ENCODE data around the gene CEACAM3.

Gene CEACAM3

DNA sequence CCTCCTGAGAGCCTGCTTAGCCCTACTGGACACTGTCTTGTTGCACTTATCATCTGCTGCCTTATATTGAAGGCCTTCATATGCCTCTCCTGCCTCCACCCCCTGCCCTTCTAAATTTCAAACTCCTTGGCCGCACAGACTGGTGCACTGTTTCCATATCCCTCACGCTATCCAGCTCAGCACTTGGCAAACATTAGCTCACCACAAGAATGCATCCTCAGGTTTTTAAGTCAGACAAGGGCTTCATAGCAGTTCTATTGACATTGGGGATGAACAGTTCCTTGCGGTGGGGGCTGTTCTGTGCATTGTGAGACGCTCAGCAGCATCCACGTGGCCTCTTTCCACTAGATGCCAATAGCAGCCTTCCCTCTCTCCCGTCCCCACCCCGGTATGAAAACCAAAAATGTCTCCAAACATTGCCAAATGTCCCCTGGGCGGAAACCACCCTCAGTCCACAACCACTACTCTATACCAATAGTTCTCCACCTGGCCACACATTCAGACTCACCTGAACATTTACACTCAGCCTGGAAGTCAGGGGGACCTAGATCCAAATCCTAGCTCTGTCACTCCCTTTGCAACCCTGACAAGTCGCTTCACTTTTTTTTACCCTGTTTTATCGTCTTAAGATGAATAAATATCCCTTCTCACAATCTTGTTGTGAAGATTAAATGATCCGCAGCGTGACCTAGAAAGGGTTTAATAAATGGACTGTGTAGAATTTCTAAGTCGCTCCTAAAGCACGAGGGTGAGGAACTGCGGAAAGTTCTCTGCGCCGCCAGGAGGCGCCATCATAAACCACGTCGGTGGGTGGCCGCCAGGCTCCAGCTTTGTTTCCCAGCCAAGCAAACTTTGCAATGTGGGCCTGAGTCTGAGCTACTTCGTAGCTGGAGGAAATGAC lies 3.6 kb upstream of the CEACAM3 start:
- peak; percentile 17 for DNase-seq (ENCODE audit: low read depth)

DNA sequence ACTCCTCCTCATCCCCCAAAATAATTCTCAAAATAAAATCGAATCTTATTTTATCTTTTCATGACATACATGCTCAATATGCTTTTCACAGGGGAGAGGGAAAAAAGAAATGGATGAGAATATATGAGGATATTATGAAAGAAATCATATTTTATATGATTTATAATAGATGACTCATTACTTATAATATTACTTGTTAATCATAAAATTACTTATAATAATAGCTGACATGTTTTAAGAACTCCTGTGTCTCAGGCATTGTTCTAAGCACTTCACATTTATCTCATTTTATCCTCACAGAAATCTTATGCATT lies 3.0 kb upstream of the CEACAM3 start:
- DNase-seq (ENCODE audit: low read depth) = no peak

DNA sequence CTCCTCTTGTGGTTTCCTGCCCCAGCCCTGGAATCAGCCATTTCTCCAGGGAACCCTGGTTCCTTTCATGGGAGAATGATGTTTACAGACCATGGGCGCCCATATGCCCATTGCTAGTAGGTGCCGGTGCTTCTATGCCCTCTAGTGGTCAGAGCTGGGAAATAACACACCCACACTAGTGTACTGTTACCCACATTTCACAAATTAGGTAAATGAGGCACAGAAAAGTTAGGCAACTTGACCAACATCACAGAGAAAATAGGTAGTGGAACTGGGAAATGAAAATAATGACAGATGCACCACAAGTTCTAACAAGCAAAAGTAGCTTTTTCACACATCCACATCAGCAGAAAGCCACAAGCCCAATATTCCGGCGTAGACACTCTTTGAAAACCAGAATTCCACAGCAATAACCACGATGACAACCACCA lies 1.3 kb upstream of the CEACAM3 start:
- peak; percentile 22 for DNase-seq (ENCODE audit: low read depth)

DNA sequence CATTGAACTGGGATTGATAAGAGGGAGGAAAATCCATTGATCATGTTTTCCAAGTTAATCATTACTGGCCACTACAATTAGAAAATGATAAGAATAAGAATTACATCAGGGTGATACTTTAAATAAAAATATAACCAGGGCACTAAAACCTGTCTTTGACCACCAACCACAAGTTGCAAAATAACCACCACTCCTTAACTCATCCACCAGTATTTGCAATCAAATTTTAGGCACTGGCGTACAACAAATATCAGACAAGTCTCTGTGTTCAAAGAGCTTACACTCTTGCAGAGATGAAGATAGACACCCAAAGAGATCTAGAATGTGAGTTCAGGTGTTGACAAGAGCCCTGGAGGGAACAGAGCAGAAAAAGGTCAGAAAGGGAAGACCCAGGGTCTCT lies 514 bp downstream of the CEACAM3 start:
- DNase-seq (ENCODE audit: low read depth) = no peak

DNA sequence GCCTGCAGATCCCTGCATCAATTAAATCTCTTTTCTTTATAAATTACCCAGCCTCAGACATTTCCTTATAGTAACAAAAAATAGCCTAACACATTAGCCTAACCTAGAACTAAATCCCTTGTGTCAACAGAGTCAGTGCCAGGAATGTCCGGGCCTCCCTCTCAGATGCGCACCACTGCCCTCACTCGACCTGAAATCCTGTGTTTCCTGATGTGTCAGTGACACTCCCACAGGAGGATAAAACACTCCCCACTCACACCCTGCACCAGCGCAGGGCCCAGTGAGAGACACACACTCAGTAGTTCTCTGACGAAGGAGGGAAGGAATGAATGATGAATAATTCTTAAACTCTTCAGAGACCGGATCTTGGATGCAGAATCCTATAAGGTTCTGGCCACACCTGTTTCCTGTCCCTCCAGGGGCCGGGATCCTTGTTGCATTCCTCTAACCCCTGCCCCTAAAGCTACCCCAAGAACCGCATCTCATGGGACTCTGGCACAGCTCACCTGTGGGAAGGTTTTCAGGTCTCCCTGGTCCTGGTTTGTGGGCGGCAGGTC lies 3.1 kb downstream of the CEACAM3 start:
- no peak for DNase-seq (ENCODE audit: low read depth)

DNA sequence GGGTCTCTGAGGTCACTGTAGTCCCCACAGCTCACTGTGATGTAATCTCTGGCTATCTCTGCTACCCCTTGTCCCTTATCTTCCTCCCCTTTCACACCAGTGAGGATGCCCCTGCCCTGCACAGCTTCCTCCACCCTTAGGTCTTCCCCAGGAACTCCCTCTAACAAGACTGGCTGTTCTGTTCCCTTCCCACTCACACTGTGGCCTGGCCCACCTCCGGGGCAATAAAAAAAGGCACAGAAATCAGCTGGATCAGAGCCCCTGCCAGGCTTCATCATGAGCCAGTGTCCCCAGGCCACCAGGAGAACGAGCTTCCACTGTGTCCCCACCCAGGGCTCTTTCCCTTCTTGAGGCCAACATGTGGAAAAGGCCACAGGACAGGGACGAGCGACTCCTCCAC lies 4.6 kb downstream of the CEACAM3 start:
- no peak for DNase-seq (ENCODE audit: low read depth)

DNA sequence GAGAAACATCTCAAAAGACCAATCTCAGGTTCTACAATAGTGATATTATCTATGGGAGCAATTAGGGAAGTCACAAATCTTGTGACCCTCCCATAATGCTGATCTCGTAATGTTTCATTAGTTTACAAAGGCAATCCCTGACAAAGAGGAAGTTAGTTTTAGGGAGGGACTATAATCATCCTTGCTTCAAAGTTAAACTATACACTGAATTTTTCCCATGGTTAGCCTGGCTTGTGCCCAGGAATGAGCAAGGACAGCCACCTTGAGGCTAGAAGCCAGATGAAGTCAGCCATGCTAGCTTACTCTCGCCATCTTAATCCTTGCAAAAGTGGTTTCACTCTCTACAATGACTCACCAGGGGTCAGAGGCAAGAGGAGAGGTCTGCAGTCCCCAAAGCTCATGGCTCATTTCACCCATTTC lies 5.4 kb downstream of the CEACAM3 start:
- DNase-seq (ENCODE audit: low read depth) = no peak

DNA sequence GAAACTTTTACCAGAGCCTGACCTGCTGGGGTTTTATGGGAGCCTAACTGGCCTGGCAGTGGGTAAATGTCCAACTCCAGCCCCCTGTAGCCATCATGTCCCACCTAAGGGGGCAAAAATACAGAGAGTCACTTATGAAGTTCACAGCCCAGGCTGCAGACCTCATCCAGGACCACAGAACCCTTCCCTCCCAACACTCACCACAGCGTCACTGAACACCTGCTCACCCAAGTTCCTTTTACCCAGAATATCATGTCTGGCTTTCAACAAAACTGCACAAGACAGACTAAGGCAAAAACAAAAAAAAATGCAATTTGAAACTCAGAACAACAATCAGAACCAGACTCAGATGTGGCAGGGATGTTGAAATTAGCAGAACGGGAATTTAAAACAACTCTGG lies 6.4 kb downstream of the CEACAM3 start:
- no peak for DNase-seq (ENCODE audit: low read depth)

DNA sequence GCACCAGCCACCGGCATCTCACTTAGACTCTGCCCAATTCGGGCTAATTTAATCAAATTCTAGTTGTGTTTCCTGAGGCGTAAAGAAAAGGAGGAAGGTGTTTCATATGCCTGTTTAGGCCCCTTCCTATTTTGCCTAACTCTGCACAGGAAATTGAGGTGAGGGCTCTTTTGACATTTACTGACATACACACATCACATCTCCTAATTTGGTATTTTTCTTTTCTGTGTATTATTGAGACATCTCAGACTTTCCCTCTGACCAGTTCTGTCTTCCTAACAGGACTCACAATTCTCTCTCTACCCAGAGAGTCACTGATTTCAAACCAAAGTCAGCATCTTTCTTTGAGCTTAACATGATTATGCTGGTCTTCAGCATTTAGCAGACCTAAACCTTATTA lies 7.9 kb downstream of the CEACAM3 start:
- DNase-seq (ENCODE audit: low read depth) = no peak

DNA sequence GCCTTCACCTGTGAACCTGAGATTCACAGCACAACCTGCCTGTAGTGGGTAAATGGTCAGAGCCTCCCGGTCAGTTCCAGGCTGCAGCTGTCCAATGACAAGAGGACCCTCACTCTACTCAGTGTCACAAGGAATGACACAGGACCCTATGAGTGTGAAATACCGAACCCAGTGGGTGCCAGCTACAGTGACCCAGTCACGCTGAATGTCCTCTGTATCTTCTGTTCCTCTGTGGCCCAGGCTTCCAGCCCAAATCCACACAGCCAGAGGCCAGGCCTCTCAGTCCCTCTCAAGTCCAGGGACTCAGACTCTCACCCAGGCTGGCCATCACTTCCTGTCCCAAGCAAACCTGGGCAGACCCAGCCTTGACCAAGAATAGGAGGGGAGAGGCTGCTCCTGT lies 10.8 kb downstream of the CEACAM3 start:
- DNase-seq (ENCODE audit: low read depth) = no peak

DNA sequence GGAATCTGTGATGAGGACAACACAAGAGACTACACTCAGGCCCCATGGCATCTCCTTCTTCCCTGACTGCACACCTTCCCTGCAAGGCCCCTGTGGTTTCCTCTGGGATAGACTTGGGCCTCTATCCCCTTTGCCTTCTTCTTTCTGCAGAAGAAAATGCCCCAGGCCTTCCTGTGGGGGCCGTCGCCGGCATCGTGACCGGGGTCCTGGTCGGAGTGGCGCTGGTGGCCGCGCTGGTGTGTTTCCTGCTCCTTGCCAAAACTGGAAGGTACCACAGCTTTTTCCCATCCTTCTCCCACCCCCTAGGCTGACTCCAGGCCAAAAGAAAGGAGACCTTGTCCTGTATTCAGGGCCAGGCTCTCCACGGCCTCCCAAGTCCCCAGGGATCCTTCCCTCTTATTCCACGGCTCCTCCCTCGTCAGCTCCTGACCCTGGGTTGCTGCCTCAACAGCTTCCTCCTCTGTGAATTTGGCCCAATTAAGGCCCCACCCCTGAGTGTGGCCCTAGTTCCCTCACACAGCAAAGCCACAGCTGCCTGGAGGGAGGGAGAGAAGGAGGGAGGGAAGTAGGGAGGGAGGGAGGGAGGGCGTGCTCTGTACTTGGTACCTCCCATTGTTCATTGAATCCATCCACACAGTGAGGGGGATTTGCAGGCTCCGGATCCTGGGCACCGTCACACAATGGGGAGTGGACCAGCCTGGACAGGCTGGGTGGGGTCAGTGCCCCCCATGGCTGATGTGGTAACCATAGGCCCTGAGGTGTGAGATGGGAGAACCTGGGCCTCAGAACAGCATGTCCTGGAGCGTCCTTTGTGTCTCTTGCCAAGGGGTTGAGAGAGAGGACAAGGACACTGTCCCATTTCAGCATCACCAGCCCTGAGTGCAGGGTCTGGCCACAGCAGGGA lies 12.5 kb downstream of the CEACAM3 start:
- no peak for DNase-seq (ENCODE audit: low read depth)

DNA sequence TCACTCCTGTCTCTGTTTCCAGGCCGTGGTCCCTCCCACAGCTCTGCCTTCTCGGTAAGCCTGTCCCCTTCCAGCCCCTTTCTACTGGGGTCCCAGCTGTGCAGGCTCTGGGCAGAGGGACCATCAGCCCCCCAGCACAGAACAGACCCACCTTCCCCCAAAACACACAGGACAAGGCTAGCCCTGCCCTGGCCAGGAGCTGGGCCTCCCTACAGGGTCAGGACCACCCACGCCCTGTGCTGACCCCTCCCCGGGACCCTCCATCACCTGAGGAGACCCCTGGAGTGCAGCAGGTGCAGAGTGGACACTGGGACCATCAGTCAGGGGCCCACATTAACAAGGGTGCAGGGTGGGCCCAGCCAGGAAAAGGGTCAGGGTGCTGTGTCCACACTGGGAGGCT lies 13.9 kb downstream of the CEACAM3 start:
- DNase-seq (ENCODE audit: low read depth) = no peak

DNA sequence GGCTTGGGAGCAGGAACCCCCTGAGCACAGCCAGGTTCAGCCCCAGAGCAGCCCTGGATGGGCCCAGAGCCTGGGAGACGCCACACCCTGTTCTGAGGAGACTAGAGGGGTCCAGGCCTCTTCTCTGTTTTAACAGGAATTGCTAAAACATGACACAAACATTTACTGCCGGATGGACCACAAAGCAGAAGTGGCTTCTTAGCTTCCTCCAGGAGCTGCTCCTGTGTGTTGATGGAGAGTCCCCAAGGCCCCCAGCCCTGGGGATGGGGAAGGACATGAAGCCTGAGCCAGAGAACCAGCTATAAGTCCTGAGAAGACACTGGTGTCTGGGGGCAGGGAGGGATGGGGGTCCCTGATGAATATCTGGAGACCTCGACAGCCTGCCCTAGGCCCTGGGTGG lies 14.6 kb downstream of the CEACAM3 start:
- no peak for DNase-seq (ENCODE audit: low read depth)

DNA sequence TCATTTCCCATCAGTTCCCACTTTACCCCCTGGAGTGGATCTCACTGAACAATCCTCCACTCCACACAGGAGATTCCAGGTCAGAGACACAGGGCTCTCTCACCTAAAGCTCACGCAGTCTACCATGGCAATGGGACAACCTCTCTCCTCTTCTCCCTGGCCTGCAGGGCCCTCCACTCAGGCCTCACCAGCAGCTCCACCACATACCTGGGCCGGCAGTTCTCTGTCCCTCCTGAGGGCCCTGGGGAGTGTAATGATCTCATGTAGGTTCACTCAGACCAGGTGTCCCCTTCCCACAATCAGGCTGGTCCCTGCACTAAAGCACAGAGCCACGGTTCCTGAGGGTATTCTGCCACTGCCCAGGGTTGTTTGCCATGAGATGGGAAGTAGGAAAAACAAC lies 15.6 kb downstream of the CEACAM3 start:
- no peak for DNase-seq (ENCODE audit: low read depth)

DNA sequence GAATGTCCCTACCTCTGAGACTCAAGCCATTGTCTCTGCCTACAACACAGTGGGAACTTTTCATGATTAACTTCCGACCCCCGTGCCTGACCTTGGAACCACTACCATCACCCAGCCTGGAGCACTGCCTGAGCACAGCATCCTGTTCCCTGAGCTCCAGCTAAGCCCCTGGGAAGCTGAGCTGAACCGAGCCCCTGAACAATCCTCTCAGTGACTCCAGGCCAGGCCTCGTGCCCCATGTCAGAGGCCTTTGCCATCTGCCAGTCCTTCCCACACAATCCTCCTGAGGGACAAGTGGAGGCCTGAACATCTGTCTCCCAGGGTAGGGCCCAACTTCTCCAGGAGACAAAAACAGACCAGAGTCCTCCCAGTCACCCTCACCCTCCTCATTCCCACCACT lies 17.5 kb downstream of the CEACAM3 start:
- DNase-seq (ENCODE audit: low read depth) = no peak

DNA sequence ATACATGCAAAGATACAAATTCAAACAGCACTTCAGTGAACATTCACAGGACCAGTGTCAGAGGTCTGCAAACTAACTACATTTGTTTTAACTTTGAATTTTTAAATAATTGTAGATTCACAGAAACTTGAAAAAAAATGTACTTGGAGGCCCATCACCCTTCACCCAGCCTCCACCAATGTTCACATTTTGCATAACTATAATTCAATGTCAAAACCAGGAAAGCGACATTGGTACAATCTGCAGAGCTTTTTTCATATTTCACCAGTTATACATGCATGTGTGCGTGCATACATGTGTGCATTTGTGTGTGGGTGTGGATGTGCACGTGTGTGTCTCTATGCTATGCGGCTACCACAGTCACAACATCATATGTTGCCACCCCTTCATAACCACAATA lies 18.9 kb downstream of the CEACAM3 start:
- no peak for DNase-seq (ENCODE audit: low read depth)

DNA sequence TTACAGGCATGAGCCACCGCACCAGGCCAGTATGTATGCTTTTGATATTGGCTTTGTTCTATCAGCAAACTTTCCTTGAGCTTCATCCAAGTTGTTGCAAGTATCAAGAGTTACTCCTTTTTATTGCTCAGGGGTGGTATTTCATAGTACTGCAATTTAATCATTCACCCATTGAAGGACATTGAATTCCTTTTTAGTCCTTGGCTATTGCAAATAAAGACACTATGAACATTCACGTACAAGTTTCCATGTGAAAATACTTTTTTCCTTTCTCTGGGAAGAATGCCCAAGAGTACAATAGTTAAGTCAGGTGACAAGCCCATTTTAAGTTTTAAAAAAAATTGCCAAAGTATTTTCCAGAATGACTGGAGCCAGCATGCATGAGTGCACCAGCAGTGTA lies 20.4 kb downstream of the CEACAM3 start:
- DNase-seq (ENCODE audit: low read depth) = no peak

DNA sequence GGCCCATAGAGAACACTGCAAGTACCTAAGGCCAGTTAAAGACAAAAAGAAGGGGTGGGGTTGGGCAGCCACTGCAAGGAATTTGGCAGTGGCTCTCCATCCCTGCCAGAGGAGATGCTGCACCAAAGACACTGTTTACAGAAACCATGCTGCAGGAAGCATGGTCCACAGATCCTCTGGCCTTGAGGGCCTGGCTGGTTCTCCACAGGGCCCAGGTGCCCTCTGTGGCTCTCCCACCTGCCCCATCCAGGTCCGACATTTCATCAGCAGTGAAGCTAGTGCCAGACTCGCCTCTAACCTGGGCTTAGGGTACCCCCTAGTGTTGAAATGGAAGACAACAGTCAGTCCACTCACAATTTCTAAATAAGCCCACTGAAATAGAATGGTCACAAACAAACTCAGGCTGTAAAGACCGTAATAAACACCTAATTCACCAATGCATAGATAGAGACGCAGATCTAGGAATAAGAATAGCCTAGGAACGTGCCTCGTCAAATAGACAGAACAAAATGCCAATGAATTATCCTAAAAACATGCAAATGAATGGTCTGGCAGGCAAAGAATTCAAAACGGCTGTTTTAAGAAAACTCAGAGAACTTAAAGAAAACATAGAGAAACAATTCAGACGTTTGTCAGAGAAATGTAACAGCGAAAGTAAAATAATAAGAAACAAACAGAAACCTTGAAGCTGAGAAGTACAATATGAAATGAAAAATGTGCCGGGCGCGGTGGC lies 24.8 kb downstream of the CEACAM3 start:
- DNase-seq (ENCODE audit: low read depth) = no peak

DNA sequence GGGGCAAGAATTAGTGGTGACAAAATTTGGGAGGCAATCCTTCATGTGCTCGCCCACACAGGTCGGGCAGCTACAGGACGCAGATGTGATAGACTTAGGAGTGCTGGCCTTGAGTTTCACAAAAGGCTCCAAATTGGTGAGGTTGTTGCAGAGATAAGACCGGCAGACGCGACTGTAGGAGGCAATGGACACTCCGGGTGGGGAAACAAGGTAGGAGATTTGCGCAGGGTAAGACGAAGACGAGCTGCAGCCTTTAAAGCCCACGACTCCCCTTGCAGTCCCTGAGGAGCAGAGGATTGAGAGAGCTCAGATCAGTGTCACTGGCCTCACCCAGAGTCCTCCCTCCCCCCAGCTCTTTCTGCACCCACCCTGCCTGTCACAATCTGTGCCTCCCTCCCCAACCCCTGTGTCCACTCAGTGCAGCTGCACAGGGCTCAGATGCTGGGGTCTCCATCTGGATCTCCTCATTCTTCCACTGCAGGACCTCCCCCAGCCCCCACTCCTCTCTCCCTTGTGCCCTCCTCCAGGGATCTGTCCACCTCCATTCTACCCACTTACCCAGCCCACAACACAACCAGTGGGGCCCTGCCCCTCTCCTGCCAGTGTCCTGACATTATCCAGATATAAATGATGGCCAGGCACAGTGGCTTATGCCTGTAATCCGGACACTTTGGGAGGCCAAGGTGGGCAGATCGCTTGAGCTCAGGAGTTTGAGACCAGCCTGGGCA lies 41.8 kb downstream of the CEACAM3 start:
- DNase-seq (ENCODE audit: low read depth) = no peak

DNA sequence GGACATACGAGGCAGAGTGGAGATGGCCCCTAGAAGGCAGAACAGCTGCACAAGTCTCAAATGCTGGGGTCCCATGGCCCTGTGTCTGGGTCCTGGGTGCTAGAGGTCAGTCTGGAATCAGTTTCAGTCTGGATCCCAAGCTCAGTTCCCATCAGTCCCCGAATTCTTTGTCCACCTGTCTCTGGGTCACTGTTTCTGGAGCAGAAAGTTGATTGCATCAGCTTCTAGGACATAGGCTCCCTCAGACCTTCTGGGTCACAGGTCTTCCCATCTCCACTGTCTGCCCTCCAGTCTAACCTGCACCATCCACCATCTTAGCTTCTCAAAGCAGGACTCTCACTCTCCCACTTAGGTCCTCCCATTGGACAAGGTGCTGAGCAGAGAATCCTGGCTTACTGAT lies 42.8 kb downstream of the CEACAM3 start:
- DNase-seq (ENCODE audit: low read depth) = no peak

DNA sequence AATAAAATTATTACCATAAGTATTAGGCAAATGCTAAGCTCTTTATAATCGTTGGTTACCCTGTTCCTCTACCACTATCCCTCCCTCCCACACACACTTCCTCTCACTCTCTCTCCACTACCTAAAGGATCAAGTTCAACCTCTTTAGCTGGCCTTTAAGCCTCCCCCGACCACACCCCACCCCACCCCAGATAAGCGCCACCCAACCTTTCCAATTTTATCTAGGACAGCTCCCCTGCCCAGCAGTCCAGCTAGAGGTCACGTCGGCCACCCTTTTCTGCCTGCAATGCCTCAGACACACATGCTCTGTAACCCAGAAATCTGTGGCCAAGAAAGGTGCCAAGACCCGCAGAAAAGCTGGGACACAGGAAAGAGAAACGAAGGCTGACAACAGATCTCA lies 47.0 kb downstream of the CEACAM3 start:
- DNase-seq (ENCODE audit: low read depth) = no peak

DNA sequence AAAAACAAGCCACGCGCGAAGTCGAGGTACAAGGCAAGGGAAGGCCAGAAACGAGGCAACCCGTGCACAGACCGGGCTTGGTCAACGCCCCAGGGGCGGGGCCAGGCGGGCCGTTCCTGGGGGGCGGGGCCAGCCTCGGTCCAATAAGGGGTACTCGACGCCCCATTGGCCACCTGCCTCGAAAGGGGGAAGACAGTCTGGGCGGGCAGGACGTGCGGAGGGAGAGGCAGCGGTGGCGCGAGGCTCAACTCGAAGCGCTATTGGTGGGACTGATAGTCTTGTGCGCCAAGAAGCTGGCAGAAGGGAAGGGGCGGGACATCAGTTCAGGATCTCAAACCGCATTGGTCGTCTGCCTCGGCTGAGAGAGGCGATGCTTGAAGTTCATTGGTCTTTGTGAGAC lies 48.2 kb downstream of the CEACAM3 start, which contains the start of gene LYPD4:
Gene LYPD4 (minus strand): TSS at position 83 of the 400 bp plus-strand sequence. CDS start 5,398 bp downstream, outside the sequence.
- no peak for DNase-seq (ENCODE audit: low read depth)

All from stimulated activated CD8-positive, alpha-beta memory T cell treated with anti-CD3 and anti-CD28 coated beads, Interleukin-7, amount 100 ng/mL, for 24 hours (primary cell).